Activated effector memory CD4-positive, alpha-beta T cell treated with Interleukin-2 at 50 U/mL for 16 hours (primary cell): ENCODE data around the gene CX3CR1.
"Not testable (repeated sequence)": the region's sequence is repeated elsewhere in the genome, so short reads cannot be mapped to it uniquely, and the experiment has no call there.

Source experiments
- DNase-seq: peaks from one replicate; pipeline ENCODE4 v3.0.0-alpha.2; 2020

The CX3CR1 gene

DNA sequence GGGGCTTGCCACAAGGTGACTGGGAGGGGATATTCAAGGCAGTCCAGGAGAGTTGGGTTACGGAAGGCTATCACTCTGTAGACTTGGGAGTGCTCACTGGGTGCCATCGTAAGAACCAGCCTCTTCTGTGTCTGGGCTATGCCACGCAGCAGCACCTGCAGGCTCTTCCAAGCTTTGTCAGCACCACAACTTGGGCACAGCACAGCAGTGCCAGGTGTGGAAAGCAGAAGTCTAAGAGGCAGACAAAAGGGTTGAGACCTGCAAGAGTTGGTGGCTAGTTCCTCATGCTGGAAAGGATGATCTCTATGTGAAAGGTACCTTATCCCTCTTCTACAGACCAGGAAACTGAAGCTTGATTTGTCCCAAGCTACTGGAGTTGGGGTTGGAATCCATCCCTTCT, 15.8 kb downstream of the CX3CR1 start:
- no peak for DNase-seq

DNA sequence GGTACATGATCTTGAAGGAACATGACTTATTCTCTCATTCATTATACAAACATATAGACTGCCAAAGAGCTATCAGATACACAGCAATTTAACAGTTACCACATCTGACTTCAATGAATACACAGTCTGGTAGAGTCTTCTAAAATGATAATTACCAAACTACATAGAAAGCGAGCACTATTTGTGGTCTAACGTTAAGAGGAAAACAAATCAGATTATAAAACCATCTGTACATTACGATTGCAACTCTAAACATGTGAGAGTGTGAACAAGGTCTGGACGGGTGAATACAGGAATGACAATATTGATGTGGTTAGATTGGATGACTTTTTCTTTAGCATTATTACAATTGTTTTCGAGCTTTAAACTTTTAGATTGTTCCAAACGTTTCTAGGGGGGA, 16.3 kb downstream of the CX3CR1 start:
- no peak for DNase-seq

DNA sequence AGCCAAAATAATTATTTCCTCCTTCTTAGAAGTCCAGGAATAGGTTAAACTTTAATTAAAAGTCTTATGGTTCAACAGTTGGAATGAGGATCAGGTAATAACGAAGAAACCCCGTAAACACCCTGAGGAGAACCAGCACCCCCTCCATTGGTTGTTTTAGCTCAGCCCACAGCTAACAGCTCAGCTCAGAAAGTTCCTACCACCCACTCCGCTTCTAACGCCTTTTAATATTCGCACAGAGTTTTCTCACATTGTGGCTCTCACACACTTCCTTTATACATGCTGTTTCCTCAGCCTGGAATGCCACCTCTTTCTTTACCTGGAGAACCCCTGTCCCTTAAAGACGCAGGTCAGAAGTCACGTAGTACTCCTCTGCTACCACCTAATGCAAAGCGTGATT, 17.0 kb downstream of the CX3CR1 start:
- DNase-seq: no peak

DNA sequence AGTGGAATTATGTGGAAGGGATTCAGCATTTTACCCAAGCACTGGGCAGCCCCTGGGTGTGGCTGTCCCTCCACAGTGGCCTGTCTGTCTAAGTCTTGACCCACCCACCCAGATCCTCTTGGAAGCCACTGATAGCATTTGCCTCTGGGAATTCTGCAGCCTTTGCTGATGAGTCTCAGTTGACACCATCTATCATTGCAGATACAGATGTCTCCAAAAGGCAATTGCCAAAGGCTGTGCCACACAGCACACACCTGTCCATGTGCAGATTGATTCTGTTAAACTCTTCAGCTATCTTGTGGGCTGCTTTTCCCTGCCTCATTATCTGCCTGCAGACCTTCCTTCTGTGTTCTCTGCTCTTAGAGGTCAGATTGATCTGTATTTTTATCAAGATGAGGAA, 18.1 kb downstream of the CX3CR1 start:
- no peak for DNase-seq

DNA sequence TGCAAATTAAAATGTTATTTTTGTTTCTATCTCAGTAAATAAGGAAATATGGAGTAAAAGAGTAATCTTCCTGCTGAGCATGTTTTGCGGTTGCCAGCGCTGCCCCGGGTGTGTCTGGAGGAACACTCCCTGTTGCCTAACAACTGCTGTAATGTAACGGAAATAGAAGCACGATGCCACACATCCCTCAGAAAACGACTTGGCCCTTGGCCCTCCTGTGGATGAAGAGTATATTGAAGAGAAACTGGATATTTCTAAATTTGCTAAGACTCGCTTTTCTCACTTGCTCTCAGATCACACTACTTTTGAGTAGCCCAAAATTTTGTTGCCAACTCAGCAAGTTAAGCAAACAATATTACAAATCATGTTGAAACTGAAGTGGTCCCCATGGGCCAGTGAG, 18.9 kb downstream of the CX3CR1 start:
- peak; percentile 19 for DNase-seq

DNA sequence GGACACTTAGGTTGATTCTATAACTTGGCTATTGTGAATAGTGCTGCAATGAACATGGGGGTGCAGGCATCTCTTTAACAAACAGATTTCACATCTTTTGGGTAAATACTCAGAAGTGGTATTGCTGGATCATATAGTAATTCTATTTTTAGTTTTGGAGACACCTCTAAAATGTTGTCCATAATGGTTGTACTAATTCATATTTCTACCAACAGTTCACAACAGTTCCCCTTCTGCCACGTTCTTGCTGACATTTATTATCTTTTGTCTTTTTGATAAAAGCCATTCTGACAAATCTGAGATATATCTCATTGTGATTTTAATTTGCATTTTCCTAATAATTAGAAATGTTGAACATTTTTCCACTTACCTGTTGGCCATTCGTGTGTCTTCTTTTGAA, 19.5 kb downstream of the CX3CR1 start:
- no peak for DNase-seq

DNA sequence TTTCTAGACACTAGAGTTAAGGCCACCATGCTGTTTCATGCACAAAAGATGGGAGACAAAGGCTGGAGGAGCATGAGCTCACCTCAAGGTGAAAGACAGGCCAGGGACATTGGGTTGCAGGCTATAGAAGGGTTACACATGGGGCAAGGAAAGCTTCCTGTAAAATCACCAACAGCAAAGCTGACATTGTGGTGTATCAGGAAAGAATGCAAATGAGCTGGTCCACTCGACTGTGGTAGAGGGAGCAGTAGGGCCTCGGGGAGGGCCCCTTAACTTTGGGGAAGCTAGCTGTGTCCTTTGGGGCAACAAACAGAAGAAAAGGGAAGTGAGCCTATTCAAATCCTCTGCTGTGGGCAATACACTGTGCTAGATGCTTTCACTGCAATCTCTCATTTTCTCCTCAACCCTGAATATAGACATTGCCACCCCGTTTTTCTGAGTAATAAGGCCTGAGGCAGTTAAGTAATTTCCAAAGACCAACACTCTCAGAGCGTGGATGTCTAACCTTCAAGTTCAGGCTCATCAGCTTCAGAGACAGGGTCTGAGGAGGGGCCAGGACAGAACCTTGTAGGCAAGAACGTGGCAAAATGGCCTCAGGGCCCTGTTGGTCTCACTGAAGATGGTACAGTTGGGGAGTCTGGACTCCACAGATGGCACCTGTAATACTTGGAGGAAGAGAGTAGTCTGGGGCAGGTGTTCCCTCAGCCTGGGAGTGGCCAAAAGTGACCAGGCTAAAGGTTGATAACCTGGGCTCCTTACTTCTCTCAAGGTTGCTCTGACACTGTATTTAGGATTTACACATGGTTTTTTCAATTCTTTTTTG, 24.1 kb downstream of the CX3CR1 start:
- no peak for DNase-seq

DNA sequence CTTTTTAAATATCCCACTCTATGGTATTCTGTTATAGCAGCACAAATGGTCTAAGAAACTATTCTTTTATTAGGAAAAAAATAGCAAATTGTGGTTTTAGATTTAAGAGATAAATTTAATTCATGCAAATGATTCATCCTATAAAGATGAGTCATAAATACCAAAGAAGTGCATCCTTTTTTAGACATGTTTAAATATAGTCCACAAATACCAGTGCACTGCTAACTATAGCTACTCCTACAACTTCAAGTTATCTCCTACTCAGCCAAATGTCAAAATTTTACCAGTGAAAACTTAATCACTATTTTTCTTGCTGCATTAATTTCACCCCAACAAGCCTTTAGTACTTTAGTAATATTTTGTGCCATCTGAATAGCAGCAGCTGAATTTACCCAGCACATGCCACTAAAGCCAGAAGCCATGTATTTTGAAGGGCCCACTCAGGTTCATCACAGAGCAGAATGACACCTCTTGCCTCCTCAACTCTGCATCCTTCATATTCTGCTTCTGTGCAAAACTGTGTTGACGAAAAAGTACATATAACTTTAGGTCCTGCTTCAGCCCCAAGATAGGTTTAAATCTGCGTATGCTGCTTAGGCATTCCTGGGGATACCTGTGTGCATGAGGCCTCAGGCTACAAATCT, 24.9 kb downstream of the CX3CR1 start:
- DNase-seq: no peak

DNA sequence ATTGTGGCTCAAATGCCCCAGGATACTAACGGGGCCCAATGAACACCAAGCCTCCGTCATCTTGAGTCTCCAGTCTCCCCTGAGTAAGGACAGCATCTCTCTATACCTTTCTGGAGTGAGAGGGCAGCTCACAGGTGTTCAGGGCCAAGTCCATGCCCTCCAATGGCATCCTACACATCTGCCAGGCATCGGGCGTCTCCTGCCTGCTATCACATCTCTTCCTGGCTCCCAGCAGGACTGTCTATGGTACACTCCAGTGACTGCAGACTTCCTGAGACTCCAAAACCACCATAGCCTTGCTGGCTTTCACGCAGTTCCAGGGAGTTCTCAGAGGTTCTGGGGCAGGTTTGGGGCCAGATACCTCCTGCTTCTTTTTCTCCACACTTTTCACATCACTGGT, 28.3 kb downstream of the CX3CR1 start:
- DNase-seq: no peak

DNA sequence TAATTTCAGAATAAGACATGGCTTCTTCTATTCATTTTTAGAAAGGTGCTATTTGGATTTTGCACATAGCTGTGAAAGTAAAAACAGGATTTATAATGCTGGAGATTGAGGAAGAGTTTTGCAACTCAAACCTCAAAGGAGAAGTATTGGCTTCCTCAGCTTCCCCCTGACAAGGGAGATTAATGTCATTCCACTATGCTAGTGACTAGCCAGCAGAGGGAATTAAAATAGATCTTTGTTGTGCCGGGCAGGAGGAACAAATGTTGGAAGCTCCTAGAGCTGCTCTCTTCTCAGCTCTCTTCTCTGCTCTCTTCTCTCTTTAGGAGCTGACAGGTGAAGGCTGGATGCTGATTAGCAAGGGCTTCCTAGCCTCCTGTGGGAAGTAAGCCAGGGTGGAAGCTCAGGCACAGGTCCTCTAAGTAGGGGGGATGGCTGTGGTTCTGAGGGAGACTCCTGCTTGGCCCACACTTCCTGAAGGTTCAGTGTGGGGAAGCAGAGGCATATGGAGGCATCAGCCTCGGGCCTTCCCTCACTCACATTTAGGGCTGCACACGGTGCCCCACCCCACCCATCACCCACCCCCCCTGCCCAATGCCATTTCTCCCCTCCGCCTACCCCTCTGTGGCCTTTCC, 29.6 kb downstream of the CX3CR1 start:
- no peak for DNase-seq

DNA sequence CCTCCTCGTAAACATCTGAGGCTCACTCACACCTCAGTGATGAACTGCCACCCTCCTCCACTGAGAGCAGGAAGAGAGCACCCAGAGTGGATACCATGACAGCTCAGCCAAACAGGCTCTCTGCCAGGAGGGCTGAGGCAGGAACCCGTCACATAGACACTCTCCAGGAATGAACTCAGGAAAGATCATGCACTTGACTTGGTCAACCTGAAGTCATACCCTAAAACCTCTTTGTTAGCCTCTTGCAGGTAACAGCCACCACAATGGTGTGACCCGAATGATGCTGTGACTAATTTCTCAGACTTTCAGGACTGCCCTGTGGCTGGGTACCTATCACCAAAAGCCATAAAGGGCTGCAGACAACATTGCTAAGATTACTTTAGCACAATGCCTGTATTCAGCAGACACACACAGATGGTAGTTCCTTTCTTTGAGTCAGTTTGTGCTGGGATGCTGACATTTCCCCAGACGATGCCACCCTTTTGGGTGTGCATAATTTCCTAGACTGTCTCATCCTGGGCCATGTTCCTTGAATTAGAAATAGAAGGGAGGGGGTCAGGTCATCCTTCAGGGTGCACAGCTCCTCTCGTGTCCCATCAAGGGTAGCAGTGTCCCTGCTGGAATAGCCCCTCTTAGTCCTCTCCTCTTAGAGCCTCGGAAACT, 30.3 kb downstream of the CX3CR1 start:
- DNase-seq: no peak

DNA sequence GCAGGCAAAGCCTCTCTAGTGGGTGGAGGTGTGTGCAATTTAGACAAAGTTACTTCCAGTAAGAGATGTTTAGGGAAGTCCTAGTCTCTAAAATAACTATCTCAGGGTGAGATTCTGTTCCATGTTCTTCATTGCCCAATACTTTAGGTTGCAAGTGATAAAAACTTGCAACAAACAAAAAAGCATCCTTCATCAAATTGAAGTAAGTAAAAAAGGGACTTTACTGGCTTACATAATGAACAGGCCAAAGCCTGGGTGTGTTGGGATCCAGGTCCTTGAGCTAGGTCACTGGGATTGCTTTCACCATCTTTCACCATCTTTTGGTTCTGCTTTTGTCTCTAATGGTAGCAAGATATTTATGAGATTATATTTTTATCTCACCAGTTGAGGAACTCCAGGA, 38.3 kb downstream of the CX3CR1 start:
- DNase-seq: no peak

DNA sequence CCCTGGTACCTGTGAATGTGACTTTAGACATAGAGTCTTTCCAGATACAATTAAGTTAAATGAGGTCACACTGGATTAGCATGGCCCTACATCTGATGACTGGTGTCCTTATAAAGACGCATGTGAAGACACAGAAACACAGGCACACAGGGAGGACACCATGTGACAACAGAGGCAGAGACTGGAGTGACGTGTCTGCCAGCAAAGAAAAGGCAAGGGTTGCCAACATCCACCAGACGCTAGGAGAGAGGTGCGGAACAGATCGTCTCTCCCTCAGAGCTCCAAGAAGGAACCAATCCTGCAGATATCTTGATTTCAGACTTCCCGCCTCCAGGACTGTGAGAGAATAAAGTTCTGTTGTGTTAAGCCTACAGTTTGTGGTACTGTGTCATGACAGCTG, 42.8 kb downstream of the CX3CR1 start:
- no peak for DNase-seq

DNA sequence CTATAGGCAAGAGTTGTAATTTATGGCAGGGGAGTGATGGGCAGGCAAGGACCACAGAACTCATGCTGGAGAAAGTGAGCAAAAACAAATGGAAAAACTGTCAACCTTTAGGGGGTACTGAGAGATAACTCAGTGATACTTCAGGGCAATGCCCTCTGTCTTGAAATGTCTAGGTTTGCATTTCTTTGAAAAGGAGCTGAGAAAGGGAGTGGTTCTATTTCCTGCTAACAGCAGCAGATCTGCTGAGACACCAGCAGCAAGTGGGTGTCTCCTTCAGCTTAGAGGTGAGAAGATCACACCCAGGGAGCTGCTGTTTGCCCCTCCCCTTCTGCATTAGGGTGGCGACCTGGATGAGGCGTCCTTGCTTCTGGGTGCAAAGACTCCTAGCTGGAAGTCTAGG, 45.2 kb downstream of the CX3CR1 start:
- DNase-seq: peak; percentile 9

DNA sequence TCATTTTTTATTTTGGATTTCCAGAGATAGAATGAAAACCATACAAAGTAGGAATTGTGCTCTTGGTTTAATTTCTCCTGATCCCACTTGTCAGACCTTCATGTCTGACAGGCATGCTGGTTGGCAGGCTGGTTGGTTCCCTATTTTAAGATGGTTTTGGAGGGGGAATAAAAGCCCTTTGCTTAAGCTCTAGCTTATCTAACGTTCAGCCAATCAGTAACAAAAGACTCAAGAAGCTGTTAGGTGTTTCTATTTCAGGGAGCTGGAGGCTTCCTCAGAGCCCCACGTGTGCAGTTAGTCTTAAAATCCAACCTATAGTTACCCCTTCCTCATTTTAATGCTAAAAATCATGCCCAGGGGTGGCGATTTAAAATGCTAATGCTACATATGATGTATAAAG, 47.0 kb downstream of the CX3CR1 start:
- DNase-seq: no peak

DNA sequence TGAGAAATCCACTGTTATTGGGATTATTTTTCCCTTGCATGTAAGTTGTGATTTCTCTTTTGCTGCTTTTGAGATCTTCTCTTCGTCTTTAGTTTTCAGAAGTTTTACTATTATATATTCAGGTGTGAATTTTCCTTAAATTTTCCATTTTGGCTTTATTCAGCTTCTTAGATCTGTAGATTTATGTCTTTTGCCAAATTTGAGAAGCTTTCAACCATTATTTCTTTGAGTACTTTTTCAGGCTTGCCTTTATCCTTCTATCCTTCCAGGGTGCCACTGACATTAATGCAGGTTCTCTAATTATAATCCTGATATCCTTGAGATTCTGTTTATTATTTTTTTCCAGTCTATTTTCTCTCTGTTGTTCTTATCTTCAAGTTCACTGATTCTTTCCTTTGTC, 49.4 kb downstream of the CX3CR1 start:
- DNase-seq: no peak

DNA sequence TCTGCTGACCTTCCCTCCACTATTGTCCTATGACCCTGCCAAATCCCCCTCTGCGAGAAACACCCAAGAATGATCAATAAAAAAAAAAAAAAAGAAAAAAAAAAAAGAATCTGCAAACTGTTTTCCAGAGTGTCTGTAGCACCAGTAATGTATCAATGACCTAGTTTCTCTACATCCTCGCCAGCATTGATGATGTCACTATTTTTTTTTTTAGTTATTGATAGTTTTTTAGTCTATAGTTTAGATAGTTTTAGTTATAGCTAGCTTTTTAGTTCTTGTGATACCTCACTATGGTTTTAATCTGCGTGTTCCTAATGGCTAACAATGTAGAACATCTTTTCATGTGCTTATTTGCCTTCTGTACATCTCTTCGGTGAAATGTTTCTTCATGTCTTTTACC, 51.3 kb downstream of the CX3CR1 start:
- DNase-seq: no peak

DNA sequence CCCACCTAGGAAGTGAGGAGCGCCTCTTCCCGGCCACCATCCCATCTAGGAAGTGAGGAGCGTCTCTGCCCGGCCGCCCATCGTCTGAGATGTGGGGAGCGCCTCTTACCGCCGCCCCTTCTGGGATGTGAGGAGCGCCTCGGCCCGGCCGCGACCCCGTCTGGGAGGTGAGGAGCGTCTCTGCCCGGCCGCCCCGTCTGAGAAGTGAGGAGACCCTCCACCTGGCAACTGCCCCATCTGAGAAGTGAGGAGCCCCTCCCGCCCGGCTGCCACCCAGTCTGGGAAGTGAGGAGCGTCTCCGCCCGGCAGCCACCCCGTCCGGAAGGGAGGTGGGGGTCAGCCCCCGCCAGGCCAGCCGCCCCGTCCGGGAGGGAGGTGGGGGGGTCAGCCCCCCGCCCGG, 52.2 kb downstream of the CX3CR1 start:
- DNase-seq: not testable (repeated sequence)

DNA sequence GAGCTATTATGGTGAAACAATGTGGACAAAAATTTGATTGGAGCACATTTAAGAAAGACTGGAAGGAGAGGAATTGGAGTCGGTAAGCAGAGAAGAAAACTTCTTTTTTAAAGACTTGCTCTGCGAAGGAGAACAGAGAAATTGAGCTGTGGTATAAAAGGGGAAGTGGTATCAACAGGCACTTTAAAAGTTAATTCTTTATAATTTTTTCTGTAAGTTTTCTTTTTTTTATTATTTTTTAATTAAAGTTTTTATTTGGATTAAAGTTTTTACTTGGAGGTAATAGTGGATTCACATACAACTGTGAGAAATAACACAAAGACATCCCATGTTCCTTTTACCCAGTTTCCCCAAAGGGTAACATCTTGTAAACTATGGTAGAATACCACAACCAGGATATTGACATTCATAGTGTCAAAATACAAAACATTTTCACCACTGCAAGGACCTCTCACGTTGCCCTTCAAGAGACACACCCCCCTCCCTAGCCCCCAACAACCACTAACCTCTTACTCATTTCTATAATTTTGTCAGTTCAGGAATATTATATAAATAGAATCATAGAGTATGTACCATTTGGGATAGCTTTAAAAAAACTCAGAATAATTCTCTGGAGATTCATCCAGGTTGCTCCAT, 53.6 kb downstream of the CX3CR1 start:
- DNase-seq: no peak

DNA sequence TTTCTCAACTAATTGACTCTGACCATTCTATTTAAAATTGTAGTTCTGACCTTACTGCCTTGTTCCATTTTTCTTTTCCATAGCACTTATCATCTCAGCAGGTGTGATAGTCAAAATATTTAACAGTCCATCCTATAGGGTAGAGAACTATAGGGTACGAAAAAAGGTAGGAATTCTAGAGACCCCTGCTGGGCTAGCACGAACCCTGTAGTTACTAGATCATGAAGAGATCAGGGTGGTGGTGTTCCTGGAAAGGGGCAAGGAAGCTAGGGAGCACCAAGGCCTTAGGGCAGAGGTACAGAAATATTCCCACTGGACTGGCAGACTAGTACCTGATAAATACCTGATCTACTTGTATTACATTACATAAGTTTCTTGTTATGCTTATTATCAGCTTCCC, 55.5 kb downstream of the CX3CR1 start:
- no peak for DNase-seq

DNA sequence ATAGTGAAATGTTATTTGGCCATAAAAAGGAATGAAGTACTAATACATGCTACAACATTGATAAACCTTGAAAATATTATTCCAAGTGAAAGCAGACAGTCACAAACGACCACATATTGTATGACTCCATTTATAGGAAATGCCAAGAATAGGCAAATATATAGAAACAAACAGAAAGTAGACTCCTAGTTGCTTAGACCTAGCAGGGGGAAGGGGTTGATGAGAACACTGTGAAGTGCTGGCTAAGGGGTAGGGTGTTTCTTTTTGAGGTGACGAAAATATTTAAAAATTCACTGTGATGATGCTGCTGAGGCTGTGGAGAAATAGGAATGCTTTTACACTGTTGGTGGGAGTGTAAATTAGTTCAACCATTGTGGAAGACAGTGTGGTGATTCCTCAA, 56.9 kb downstream of the CX3CR1 start:
- DNase-seq: no peak

DNA sequence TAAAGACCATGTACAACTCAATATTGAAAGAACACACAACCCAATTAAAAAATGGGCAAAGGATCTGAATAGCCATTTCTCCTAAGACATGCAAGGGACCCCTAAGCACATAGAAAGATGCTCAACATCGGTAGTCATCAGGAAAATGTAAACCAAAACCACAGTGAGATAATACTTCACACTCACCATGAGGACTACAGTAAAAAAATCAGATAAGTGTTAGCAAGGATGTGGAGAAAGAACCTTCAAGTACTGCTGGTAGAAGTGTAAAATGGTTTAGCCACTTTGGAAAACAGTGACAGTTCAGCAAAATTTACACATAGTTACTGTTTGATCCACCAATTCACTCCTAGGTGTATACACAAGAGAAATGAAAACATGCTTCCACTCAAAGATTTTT, 57.4 kb downstream of the CX3CR1 start:
- no peak for DNase-seq

DNA sequence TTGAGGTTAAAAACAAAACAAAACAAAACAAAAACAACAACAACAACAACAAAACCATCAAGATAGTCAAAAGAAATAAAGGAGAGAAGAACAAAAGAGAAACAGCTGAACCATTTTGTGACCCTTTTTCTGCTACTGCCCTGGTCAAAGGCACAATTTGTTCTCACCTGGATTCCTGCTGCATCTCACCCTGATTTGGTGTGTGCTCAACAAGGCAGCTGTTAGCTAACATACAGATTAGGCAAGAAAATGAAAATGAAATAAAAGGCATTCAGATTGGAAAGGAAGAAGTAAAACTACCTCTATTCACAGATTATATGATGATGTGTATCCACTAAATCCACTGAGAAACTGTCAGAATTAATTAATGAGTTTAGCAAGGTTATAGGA, 58.7 kb downstream of the CX3CR1 start:
- no peak for DNase-seq
